Uterus (tissue), 2 donors: ENCODE results near the gene MLPH.

ENCODE experiments used
- CTCF ChIP-seq, 4 experiments: fragments of 200-600 bp in 2 of 4; fragments of 450-650 bp in 2 of 4; sonication (generic) in 2 of 4; IDR thresholded peaks; one replicate each; pipeline ENCODE4 v1.5.1; 2016 to 2019; ENCODE audit warnings: antibody characterized with exemption in 4 of 4, mild to moderate bottlenecking in 2 of 4, moderate library complexity in 1 of 4
- POLR2A ChIP-seq, 2 donors: fragments of 450-650 bp; IDR thresholded peaks; one replicate each; pipeline ENCODE4 v1.6.1; 2016; ENCODE audit warnings: antibody characterized with exemption in 2 of 2, mild to moderate bottlenecking in 1 of 2, moderate library complexity in 1 of 2

- TF ChIP-seq CTCF (IDR thresholded peaks at IDR 0.05), result no peak
- TF ChIP-seq POLR2A (IDR thresholded peaks at IDR 0.05), result no peak
Measured at GRCh38 chr2:237500681-237501424, 13.8 kb downstream of the MLPH start.
